HL-60/S4 (cell line): ENCODE results near the gene HOXC6.

Experiments used
- in situ Hi-C: fragments of 300-500 bp; cut with MboI; formaldehyde crosslinking; loops from 2 replicates; pipeline ENCODE4 v1.14.3; 2022; ENCODE audit warnings: low sequenced_read_pairs

The HOXC6 gene

DNA sequence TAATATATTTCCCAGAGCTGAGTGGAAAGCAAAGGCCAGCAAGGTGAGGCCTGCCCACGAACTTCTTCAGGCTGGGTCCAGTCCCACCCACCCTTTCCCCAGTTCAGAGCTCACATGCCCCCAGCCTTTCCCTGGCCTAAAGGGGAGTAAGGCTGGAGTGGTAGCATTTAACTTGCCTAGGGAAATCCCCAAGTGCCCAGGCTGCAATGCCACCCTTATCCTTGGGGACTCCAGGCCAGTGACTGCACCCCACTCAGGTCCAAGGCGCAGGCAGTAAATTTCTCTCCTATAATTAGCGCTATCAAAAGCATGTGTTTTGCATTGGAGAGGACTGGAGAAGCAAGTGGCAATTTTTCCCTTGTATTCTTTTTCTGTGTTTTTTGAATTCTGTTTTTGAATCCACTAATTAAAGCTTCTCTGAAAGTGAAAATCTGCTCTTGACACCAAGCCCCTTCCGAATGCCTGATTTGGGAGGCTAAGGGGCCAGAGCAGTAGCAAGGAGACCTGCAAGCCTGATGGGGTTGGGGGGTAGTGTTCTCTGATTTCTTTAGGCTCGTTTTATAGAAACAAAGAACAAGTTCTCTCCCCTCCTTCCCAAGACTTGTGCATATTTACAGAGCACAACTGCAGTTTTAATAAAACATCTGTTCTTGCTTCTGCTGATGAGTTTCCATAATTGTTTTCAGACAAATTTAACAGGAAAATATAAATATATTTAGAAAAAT lies 3.5 kb upstream of the HOXC6 start:
- in situ Hi-C loops: loop anchor here (10.0 kb wide), 1 partner anchor 170 kb away; no protein-coding TSS in a partner anchor

DNA sequence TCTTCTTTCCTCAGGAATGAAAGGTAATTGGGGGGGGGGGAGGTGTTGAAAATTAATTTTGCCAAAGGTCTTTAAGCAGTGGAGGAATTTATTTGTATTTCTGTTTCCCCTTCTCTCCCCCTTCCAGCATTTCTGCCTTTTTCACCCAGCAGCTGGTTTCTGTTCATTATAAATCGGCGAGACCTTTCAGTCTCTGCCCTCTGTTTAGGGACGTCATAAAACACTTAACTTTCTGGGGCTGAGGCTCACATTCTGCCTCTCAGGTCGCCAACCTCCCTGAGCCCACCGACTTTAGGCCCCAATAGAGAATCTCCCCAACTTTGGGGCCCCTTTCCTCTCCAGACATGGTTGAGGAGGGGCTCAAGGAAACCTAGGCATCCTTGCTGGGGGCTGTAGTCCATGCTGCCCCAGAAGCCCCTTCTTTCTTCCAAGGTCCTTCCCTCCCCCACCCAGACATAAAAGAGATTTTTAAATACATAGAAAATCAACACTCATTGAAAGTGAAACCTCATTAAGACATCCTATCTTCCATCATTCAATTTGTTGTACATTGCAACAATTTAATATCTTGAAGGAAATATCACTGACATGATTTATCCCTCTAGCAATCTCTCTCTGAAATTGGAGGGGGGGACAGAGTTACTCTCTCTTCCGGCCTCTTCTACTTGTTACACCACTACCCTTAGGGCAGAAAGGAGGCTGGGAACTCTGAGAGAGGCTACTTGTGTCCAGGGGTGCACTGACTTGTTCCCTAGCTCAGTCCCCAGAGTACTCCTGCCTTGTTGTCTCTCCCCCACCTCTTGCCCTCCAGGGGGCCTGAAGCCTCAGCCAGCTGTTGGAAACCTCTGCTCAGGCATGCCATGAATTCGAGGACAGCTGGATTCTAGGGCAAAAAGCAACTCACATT lies 2.5 kb upstream of the HOXC6 start:
- in situ Hi-C loops: loop anchor here (10.0 kb wide), 1 partner anchor 169 kb away; no protein-coding TSS in a partner anchor

DNA sequence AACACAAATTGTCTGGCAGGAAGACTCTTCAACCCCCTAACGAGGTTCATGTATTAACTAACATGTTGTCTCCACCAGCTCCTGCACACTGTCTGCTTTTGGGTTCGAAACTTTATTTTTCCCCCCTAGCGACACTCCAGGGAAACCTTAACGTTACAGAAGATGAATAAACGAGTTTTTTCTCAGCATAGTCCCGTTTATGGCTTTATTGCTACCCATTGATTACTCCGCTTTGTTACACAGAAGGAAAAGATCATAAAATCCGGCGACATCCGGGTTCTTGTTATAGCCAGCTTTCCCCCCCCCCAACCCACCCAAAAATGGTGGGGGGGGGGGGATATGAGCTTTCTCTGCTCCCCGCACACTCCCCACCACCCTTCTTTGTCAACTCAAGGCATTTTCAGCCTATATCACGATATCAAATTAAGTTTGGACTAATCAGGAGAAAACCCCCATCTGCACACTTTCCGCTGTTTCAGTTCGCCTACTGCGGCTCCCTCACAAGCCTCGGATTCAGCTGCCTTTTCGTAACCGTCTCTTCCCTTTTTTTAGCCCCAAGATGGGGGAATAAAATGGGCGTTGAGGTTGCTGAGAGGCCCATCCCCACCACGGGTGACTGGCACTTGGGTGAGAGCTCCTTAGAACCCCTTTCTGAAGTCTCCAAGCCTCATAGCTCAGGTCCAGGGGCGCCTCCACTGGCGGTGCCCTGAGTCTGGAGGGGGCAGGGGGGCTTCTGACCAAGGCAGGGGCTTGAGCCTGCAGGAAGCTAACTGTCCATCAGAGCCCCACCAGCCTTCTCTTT lies 1.4 kb upstream of the HOXC6 start:
- in situ Hi-C loops: loop anchor here (10.0 kb wide), 1 partner anchor 168 kb away; no protein-coding TSS in a partner anchor

DNA sequence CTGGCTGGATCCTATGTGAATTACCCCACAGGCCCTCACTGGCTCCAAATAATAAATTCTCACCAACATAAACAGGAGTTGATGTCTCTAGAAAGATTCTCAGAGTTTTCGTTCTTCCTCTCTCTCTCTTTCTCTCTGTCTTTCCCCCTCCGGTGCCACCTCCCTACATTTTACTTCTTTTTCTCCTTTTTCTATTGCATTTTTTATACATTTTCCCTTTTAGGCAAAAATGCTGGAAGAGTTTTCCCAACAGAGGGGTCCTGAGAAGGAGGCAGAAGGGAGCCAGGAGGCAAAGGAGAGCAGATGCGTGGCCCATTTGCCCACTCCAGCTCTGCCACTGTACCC lies 826 bp upstream of the HOXC6 start:
- in situ Hi-C loops: loop anchor here (10.0 kb wide), 1 partner anchor 167 kb away; no protein-coding TSS in a partner anchor

DNA sequence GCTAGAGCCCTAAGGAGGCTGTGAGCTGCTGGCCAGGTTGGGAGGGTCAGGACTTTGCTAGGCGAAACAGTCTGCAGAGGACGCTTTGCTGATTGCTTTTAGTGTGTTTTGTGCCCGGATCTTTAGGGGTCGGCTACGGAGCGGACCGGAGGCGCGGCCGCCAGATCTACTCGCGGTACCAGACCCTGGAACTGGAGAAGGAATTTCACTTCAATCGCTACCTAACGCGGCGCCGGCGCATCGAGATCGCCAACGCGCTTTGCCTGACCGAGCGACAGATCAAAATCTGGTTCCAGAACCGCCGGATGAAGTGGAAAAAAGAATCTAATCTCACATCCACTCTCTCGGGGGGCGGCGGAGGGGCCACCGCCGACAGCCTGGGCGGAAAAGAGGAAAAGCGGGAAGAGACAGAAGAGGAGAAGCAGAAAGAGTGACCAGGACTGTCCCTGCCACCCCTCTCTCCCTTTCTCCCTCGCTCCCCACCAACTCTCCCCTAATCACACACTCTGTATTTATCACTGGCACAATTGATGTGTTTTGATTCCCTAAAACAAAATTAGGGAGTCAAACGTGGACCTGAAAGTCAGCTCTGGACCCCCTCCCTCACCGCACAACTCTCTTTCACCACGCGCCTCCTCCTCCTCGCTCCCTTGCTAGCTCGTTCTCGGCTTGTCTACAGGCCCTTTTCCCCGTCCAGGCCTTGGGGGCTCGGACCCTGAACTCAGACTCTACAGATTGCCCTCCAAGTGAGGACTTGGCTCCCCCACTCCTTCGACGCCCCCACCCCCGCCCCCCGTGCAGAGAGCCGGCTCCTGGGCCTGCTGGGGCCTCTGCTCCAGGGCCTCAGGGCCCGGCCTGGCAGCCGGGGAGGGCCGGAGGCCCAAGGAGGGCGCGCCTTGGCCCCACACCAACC lies 1.5 kb downstream of the HOXC6 start:
- in situ Hi-C loops: loop anchor here (10.0 kb wide), 1 partner anchor 165 kb away; no protein-coding TSS in a partner anchor

DNA sequence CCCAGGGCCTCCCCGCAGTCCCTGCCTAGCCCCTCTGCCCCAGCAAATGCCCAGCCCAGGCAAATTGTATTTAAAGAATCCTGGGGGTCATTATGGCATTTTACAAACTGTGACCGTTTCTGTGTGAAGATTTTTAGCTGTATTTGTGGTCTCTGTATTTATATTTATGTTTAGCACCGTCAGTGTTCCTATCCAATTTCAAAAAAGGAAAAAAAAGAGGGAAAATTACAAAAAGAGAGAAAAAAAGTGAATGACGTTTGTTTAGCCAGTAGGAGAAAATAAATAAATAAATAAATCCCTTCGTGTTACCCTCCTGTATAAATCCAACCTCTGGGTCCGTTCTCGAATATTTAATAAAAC lies 2.2 kb downstream of the HOXC6 start:
- in situ Hi-C loops: no loop called here

DNA sequence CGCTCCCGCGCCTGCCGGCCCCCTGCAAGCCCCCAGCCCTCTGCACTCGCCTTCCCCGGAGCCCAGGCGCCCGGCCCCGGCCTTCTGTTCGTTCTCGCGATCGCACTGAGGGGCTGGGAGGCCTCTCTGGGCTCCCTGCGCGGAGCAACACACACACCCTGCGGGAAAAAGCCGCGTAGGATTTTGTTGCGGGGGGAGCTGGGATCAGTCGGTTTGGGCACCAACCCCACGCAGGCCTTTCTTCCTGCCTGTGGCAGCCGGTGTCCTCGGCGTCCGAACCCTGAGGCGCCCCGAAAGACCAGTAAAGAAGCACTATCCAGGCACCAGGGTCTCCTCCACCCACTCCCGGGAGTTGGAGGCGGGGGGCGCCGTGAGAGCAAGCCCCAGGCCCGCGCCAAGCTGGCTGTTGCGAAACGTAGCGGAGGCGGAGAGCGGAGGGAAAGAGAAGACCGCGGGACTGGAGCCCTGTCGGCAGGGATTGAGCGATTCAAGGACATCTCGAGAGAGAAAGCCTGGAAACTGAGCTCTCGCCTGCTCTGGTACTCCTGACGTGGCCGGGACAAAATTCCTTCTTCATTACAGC lies 2.7 kb downstream of the HOXC6 start:
- in situ Hi-C loops: no loop called here

DNA sequence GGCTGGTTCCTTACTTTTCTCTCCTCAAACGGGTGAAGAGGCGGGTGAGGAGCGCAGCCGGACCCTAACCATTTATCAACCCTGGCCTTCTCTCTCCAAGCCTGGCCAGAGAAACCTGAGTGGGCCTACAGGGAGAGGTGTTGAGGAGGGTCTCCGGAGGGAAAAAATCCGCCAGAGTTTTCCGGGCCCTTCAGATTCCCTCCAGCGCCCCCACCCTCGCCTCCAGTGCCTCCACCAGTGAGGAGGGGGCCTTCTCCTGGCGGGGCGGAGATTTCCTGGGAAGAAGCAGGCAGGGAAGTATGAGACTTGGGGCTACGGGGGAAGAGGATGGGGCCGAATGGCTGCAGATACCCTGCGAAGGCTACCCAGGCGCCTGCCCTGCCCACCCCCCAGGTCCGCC lies 3.2 kb downstream of the HOXC6 start:
- in situ Hi-C loops: no loop called here

DNA sequence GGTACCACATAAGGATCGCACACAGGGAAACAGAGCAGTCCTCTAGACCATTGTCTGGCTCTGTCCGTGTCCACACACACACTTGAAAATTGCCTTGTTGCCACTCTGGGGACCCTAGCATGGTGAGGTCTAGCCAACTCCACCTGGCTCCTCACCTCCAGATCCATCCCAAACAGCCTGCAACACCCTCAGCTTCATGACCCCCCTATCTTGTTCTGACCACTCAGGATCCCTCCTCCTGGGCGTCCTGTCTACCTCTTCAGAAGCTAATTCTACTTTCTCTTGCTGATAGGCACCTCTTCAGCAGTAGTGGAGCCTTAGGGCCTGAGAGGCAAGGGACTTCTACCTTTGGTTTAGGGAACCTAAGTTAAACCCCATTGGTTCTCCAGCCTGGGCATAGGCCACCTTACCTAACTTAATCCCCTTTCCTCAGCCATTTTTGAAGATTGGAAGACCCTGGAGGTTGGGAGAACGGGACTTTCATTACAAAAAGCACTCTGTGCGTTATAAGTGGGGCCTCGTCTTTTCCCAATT lies 3.9 kb downstream of the HOXC6 start:
- in situ Hi-C loops: no loop called here

DNA sequence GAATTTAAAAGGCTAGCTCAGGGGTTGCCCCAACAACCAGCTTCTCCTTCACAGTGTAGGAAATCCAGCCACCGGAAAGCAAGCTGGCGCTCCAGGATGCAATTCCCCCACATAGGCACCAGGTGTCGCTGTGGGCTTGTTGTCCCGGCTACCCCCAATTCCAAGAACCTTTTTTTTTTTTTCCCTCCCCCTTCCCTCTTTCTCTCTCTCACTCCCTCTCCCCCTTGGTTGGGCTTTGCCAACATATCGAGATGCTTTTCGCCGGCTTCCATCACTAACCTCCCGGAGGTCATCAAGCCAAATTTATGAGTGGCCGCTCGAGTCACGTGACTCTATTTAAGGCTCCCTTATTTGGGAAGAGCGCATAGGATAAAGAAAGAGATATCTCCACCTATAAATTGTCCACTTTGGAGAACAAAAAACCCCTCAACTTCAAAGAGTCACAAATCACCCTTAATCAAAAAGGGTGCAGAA lies 4.4 kb downstream of the HOXC6 start, which contains the start of gene HOXC5:
HOXC5 (plus strand) TSS at position 424 of the 474 bp plus-strand sequence. CDS start 73 bp downstream, outside the sequence.
- in situ Hi-C loops: no loop called here

DNA sequence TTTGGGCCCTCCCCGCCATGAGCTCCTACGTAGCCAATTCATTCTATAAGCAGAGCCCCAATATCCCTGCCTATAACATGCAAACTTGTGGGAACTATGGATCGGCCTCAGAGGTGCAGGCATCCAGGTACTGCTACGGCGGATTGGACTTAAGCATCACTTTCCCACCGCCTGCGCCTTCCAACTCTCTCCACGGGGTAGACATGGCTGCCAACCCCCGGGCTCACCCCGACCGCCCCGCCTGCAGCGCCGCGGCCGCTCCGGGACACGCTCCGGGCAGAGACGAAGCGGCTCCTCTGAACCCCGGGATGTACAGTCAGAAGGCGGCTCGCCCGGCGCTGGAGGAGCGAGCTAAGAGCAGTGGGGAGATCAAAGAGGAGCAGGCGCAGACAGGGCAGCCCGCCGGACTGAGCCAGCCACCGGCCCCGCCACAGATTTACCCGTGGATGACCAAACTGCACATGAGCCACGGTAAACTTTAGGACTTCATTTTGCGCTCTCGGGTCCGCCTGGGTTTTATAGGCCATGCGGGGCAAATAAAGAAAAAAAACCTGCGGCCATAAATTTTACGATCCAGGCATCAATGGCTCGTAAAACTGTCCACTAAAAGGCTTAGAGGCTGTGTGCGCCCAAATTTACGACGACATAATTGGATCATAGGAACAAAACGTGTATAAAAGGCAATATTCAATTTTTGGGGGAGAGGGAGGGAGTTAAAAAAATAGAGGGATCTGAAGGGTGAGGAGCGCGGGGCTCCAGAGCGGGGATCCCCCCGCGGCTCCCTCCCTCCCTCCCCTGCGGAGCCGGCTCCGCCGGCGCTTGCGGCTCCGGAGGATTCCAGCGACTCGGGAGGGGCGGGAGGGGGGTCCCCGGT lies 5.1 kb downstream of the HOXC6 start:
- in situ Hi-C loops: no loop called here

DNA sequence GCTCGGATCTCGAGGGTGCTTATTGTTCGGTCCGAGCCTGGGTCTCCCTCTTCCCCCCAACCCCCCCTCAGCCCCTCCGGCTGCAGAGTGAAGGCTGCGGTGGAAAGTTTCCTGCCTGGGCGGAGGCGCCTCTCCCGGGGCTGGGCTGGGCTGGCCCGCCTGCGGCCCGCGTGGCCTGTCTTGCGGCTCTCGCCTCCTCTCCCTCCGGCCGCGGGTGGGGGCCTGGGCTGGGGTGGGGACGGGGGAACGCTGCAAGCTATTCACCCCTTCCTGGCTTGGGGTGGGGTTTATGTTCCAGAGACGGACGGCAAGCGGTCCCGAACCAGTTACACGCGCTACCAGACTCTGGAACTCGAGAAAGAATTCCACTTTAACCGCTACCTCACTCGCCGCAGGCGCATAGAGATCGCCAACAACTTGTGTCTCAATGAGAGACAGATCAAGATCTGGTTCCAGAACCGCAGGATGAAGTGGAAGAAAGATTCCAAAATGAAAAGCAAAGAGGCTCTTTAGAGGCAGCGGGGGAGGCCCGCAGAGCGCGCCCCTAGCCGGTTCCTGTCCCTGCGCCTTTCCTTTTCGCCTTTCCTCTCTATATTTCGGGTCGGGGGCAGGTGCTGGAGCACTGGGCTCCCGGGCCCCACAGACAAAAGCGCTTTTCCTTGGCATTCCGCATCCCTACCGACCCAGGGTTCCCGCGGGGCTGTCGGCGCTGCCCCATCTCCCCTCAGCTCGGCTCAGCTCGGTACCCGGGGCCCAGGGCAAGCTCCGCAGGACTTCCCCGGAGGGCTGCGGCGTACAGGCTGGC lies 5.9 kb downstream of the HOXC6 start:
- in situ Hi-C loops: no loop called here

DNA sequence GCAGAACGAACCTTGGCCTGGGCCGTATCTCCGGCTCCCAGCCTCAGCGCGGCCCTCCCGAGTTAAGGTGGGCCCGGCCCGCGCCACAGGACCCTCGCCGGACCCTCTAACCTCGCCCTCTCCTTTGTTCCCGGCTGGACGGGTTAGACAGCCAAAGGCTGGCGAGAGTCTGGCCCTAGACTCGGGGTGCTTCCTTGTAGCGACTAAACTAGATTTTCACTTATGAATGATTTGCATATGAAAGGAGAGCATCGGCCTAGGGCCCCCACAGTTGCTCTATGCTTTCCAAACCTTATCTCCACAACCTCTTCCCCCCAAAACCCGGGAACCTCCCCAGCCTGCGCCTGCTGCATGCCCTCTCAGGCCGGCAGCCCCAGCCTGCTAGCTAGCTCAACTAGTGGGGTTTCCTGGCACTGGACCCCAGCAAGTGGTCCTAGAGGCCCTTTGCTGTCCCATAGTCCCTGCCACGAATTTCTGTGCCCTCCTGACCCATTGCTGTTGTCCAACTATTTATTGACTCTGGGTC lies 6.6 kb downstream of the HOXC6 start:
- in situ Hi-C loops: no loop called here

DNA sequence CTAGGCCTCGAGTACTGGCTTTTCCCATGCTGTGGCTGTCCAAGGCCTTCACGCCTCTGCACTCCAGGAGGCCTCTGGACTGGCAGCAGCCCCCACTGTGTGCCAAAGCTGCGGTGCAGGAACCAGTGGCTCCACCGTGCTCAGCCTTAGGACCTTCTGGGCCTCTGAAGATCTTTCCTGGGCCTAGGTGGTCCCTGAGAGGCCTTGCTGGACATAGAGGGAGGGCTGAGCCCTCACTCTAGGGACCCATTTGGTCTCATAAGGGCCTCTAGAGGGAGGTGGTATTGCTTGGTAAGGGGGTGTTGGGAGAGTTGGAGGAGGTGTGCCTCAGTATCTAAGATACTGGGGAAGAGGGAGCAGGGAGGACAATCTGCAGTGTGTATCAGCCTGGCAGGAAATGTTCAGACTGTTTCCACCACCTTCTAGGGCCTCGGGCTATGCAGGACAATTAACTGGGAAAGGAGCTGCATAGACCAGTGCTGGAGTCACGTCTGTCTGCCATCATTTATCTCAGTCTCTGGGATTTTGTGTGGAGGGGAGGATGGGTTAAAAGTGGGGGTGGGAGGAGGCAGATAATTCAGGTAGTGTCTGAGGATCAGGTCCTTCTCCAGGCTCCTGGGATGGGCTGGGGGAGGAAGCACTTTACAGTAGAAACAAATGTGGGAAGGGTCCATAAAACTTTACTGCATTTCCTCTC lies 7.5 kb downstream of the HOXC6 start:
- in situ Hi-C loops: no loop called here

DNA sequence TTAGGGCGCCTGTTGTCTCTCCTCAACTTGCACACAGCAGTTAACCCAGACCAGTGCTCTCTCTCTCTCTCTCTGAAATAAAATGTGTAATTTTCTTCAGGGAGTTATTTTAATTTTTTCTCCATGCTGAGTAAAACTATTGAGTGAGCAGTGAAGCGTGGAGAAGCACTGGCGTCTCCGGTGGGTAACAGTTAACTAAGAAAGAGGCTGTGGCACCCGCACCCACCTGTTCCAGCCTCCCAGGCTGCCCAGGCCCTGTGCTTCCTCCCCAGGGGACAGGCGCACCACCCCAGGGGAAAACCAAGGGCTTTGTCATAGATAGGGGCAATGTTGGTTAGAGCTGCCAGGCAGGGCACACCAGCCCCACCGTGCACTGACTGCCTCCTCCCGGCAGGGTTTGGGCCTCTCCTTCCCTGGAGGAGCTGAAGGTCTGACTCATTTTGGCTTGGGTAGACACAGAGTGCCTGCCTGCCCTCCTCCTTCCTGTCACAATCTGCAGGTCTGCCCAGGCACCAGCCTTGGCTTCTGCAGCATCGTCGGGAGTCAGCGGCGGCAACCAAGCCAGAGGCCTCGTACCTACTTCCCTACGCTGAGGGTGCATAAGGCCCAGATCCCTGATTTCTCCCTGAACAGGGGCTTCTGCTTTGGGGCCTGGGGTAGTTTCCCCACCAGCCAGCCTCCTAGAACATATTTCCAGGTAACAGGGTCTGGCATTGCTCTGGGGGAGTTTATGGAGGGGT lies 8.6 kb downstream of the HOXC6 start:
- in situ Hi-C loops: no loop called here
